Heart left ventricle (tissue), 16 donors: ENCODE data around the gene COX10. TPM values are rescaled to one million over a fixed set of nuclear protein-coding genes. Genes with fewer than 3 reads are reported as not detected.
"Not testable (repeated sequence)": the region's sequence is repeated elsewhere in the genome, so short reads cannot be mapped to it uniquely, and the experiment has no call there.

Experiments used
- ATAC-seq, 4 donors: fragments of 200-7000 bp; cut with Tn5 transposase; one replicate each; pipeline ENCODE4 v1.9.1; 2020 to 2022; ENCODE audit warnings: moderate library complexity in 4 of 4, mild to moderate bottlenecking in 3 of 4, moderate number of reproducible peaks in 1 of 4
- DNase-seq, 5 donors: peaks; one replicate each; pipeline ENCODE4 v3.0.0-alpha.2; 2020
- H3K27ac ChIP-seq, 12 donors: fragments of 200-600 bp; sonication (generic) in 4 of 12; one replicate each; pipeline versions ENCODE4 v1.5.0 to v1.8.0; 2016 to 2022; ENCODE audit warnings: mild to moderate bottlenecking in 2 of 12
- H3K27me3 ChIP-seq, 9 donors: fragments of 200-600 bp; sonication (generic) in 2 of 9; one replicate each; pipeline versions ENCODE4 v1.5.1 to v1.8.0; 2016 to 2022; ENCODE audit warnings: mild to moderate bottlenecking in 3 of 9
- H3K36me3 ChIP-seq, 9 donors: fragments of 200-600 bp; sonication (generic) in 2 of 9; one replicate each; pipeline versions ENCODE4 v1.5.0 to v1.8.0; 2018 to 2022; ENCODE audit warnings: mild to moderate bottlenecking in 2 of 9
- H3K4me1 ChIP-seq, 12 donors: fragments of 200-600 bp; sonication (generic) in 4 of 12; one replicate each; pipeline versions ENCODE4 v1.5.0 to v1.8.0; 2016 to 2022; ENCODE audit warnings: mild to moderate bottlenecking in 3 of 12
- H3K4me3 ChIP-seq, 12 donors: fragments of 200-600 bp; sonication (generic) in 4 of 12; one replicate each; pipeline versions ENCODE4 v1.5.0 to v1.8.0; 2017 to 2022; ENCODE audit warnings: mild to moderate bottlenecking in 9 of 12, moderate library complexity in 4 of 12
- H3K9me3 ChIP-seq, 12 donors: fragments of 200-600 bp; sonication (generic) in 4 of 12; one replicate each; pipeline versions ENCODE4 v1.5.0 to v1.8.0; 2016 to 2022; ENCODE audit warnings: mild to moderate bottlenecking in 1 of 12
- POLR2A ChIP-seq, 2 donors: fragments of 450-650 bp; IDR thresholded peaks; one replicate each; pipeline ENCODE4 v1.6.1; 2017; ENCODE audit warnings: antibody characterized with exemption in 2 of 2, mild to moderate bottlenecking in 2 of 2, moderate library complexity in 2 of 2
- WGBS, 4 donors: extraction: QIAGEN DNeasy Blood & Tissue Kit in 2 of 4; methylation state at CpG; one replicate each; pipeline versions ENCODE4 v1.1.5 to v1.1.7; 2013 to 2018; 5-methylcytosine and 5-hydroxymethylcytosine counted together
- intact Hi-C, 10 donors: fragments of 100-400 bp; cut with DNase I; formaldehyde crosslinking; loops; one replicate each; pipeline versions ENCODE4 v1.11.1 to v1.14.2; 2022
- polyA plus RNA-seq, 2 donors: library from polyadenylated mRNA; stranded (reverse); fragments of 200-250 nt; gene quantifications; one replicate each; pipeline ENCODE4 v1.2.3, GENCODE V29; 2013
- total RNA-seq, 9 donors: library from RNA; depleted of rRNA in 2 of 9; stranded (reverse); fragments of >200 nt in 2 of 9; fragmentation: NEBNext Ultra II Directional in 3 of 9; extraction: Animal tissue kit (Norgen Biotek cat#: 25700) in 3 of 9; gene quantifications; one replicate each; pipeline versions ENCODE4 v1.1.0 to v1.2.4, GENCODE V29; 2016 to 2023
- TF ChIP-seq, protein P1 (sequence below), 12 donors: fragments of 200-600 bp; sonication (generic) in 4 of 12; IDR thresholded peaks; one replicate each; pipeline versions ENCODE4 v1.5.0 to v1.8.0; 2018 to 2022; ENCODE audit warnings: antibody characterized with exemption in 12 of 12, mild to moderate bottlenecking in 5 of 12
- donor health status: ischemic (EF 13 %, LVEDD 7.1; RV severe dilation, severe dysfunction).
- donor health status: healthy with polysubstance abuse.
- donor health status: DM: no; HTN: yes; CAD: no.
- donor health status: DM: no; HTN: no; CAD: no.
- donor health status: ischemic (EF 25% LVEDD 6.9; RV normal size, moderate dysfunction).
- donor health status: ischemic (EF 25% LVEDD 5.7; RV mildly dilated, moderate dysfunction).
- donor health status: healthy.
- donor health status: DM: yes; HTN: yes; CAD: no.
- donor health status: ischemic (EF 35%, LVEDD 5.7; RV mildly dilated, moderate dysfunction).
- donor health status: nonischemic (EF 11% LVEDD 7.7; RV severe dilation, severe dysfunction).
- donor health status: DM: yes; HTN: yes; CAD: no.
- donor health status: PGD.
- donor health status: ischemic (EF 29% LVEDD 5.4; RV normal size, mild dysfunction).
- donor health status: nonischemic (EF 23%, LVEDD 6.1; RV moderate dilation, normal function).

Gene COX10
- total and polyA plus RNA-seq, 11 donors = 17.8 to 96.0 (median 48.6) TPM

DNA sequence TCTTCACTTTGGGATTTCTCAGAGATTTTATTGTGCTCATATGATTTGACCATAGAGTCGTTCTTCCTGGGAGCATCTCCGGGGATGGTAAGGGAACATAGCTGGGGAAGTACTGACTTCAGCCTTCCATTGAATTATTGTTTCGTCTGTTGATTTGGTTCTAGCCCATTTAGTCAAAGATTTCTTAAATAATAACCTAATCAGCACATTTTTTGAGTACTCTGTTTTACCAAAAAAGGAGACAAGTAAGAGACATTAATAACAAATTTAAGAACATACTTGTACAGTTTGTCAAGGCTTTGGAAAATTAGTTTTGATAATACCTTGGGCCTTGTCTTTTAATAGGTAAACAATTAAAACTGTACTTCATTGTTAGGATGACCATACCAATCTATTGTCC, 89.4 kb downstream of the COX10 start:
- WGBS, 4 donors = 76 to 96% (median 87%) methylated on average over 3 of the region's 3 CpGs
- ATAC-seq = no peak

DNA sequence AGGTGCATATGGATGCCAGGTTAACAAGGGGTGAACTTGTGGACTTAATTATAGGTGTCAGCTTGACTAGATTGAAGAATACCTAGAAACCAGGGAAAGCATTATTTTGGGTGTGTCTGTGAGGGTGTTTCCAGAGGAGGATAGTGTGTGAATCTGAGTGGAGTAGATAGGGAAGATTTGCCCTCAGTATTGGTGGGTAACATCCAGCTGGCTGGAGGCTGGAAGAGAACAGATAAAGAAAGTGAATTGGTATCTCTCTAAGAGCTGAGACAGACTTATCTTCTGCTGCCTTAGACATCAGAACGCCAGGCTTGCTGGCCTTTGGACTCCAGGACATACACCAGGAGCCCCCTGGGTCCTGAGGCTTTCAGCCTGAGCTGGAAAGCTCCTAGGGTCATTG, 92.1 kb downstream of the COX10 start:
- Histone ChIP-seq H3K4me3 (no peak overlapping the region), H3K27me3 (no peaks in the 10 kb centered on the region), H3K36me3 (peaks cover 0 to 20% (median 0%) of the 10 kb centered on the region in 9 donors), H3K27ac (no peak overlapping the region), H3K4me1 (no peaks in the 10 kb centered on the region), H3K9me3 (no peaks in the 10 kb centered on the region)
- ATAC-seq (no peak), DNase-seq (no peak)
- no peak for TF ChIP-seq POLR2A (IDR thresholded peaks at IDR 0.05)
- TF ChIP-seq, protein P1, sequence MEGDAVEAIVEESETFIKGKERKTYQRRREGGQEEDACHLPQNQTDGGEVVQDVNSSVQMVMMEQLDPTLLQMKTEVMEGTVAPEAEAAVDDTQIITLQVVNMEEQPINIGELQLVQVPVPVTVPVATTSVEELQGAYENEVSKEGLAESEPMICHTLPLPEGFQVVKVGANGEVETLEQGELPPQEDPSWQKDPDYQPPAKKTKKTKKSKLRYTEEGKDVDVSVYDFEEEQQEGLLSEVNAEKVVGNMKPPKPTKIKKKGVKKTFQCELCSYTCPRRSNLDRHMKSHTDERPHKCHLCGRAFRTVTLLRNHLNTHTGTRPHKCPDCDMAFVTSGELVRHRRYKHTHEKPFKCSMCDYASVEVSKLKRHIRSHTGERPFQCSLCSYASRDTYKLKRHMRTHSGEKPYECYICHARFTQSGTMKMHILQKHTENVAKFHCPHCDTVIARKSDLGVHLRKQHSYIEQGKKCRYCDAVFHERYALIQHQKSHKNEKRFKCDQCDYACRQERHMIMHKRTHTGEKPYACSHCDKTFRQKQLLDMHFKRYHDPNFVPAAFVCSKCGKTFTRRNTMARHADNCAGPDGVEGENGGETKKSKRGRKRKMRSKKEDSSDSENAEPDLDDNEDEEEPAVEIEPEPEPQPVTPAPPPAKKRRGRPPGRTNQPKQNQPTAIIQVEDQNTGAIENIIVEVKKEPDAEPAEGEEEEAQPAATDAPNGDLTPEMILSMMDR (IDR thresholded peaks at IDR 0.05) = no peak
- intact Hi-C loops = no loop called here
- 41 to 88% (median 60%) methylated on average over 1 of the region's 1 CpG for WGBS, 4 donors

More for the DNA sequence above, 89.4 kb downstream of the COX10 start:
- Histone ChIP-seq H3K27me3 (no peaks in the 10 kb centered on the region), H3K4me3 (no peak overlapping the region), H3K27ac (no peak overlapping the region), H3K36me3 (peaks cover 0 to 20% (median 0%) of the 10 kb centered on the region in 9 donors), H3K9me3 (no peaks in the 10 kb centered on the region), H3K4me1 (peaks cover 0 to under 1% (median 0%) of the 10 kb centered on the region in 12 donors)
- intact Hi-C loops = no loop called here
- TF ChIP-seq POLR2A (IDR thresholded peaks at IDR 0.05) = no peak
- TF ChIP-seq, protein P1 (IDR thresholded peaks at IDR 0.05) = no peak
- no peak for DNase-seq

DNA sequence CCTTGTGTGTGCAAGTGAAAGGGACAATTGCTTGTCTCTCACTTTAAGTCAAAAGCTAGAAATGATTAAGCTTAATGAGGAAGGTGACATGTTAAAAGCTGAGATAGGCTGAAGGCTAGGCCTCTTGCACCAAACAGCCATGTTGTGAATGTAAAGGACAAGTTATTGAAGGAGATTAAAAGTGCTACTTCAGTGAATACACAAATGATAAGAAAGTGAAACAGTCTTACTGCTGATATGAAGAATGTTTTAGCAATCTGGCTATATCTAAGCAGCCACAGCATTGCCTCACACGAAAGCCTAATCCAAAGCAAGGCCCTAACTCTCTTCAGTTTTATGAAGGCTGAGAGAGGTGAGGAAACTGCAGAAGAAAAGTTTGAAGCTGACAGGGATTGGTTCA, 96.3 kb downstream of the COX10 start:
- Histone ChIP-seq H3K4me1 (no peaks in the 10 kb centered on the region), H3K27ac (no peak overlapping the region), H3K27me3 (no peaks in the 10 kb centered on the region), H3K36me3 (peaks cover 0 to 11% (median 0%) of the 10 kb centered on the region in 9 donors), H3K9me3 (peaks cover 0 to 19% (median 11%) of the 10 kb centered on the region in 12 donors), H3K4me3 (no peak overlapping the region)
- WGBS, 4 donors = 80 to 98% (median 90%) methylated on average over 1 of the region's 1 CpG
- no peak for ATAC-seq
- TF ChIP-seq POLR2A (IDR thresholded peaks at IDR 0.05) = no peak
- TF ChIP-seq, protein P1 (IDR thresholded peaks at IDR 0.05) = no peak
- DNase-seq = no peak
- intact Hi-C loops = no loop called here

DNA sequence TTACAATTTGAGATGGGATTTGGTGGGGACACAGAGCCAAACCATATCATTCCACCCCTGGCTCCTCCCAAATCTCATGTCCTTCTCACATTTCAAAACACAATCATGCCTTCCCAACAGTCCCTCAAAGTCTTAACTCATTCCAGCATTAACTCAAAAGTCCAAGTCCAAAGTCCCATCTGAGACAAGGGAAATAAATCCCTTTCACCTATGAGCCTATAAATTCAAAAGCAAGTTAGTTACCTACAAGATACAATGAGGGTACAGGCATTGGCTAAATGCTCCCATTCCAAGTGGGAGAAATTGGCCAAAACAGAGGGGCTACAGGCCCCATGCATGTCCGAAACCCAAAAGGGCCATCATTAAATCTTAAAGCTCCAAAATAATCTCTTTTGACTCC, 98.5 kb downstream of the COX10 start:
- ATAC-seq, H3K4me1 ChIP-seq, H3K36me3 ChIP-seq, H3K4me3 ChIP-seq, H3K27ac ChIP-seq, DNase-seq, H3K27me3 ChIP-seq, intact Hi-C loops: not testable (repeated sequence)
- peaks cover 0 to 19% (median 11%) of the 10 kb centered on the region in 12 donors for H3K9me3 ChIP-seq
- WGBS, 4 donors = 85 to 96% (median 94%) methylated on average over 1 of the region's 1 CpG

DNA sequence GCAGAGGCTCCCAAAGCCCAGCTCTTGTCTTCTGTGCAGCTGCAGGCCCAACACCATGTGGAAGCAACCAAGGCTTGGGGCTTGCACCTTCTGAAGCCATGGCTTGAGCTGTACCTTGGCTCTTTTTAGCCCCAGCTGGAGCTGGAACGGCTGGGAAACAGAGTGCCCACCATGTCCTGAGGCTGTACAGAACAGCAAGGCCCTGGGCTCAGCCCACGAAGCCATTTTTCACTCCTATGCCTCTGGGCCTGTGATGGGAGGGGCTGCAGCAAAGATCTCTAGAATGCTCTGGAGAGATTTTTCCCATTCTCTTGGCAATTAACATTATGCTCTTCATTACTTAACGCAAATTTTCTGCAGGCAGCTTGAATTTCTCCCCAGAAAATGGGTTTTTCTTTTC, 99.3 kb downstream of the COX10 start:
- no peak overlapping the region for H3K4me3 ChIP-seq
- no peak overlapping the region for H3K27ac ChIP-seq
- WGBS, 4 donors = 95 to 100% (median 98%) methylated on average over 2 to 3 of the region's 3 CpGs
- DNase-seq = no peak
- H3K27me3 ChIP-seq = no peaks in the 10 kb centered on the region
- H3K4me1 ChIP-seq = no peaks in the 10 kb centered on the region
- peaks cover 0 to under 1% (median 0%) of the 10 kb centered on the region in 9 donors for H3K36me3 ChIP-seq
- H3K9me3 ChIP-seq = peaks cover 0 to 19% (median 11%) of the 10 kb centered on the region in 12 donors
- intact Hi-C loops = no loop called here
- no peak for ATAC-seq
- TF ChIP-seq, protein P1 (IDR thresholded peaks at IDR 0.05) = no peak
- no peak for TF ChIP-seq POLR2A (IDR thresholded peaks at IDR 0.05)
